HCT116 (cell line): Measurements from ENCODE around the gene SYP. TPM values are rescaled to one million over a fixed set of nuclear protein-coding genes. Genes with fewer than 3 reads are reported as not detected.
"Not testable (repeated sequence)": the region's sequence is repeated elsewhere in the genome, so short reads cannot be mapped to it uniquely, and the experiment has no call there.

Experiments
- ATAC-seq: fragments of 200-7000 bp; cut with Tn5 transposase; 2 replicates; pipeline ENCODE4 v1.9.1; 2020; ENCODE audit warnings: mild to moderate bottlenecking, moderate library complexity
- BruUV-seq: library from RNA; stranded (reverse); fragments of 400-500 nt; replicated peaks from 2 replicates; lab custom pipeline; 2021; lab: Mats Ljungman, UMichigan
- CTCF ChIA-PET: fragments of 300-600 bp; sonication (Branson Sonifier 250); formaldehyde crosslinking; loops from one replicate; lab custom pipeline; 2021; ENCODE audit warnings: antibody characterized with exemption; lab: Charles Lee
- POLR2A ChIA-PET: fragments of 300-600, 350-600 bp; sonication (Branson Sonifier 250); formaldehyde crosslinking; loops from one replicate; lab custom pipeline; 2021; ENCODE audit warnings: antibody characterized with exemption; lab: Charles Lee
- RAD21 ChIA-PET, 2 experiments: fragments of 300-600 bp; sonication (Branson Sonifier 250); formaldehyde crosslinking; loops; one replicate each; lab custom pipeline; 2023; ENCODE audit warnings: low total read pairs in 2 of 2; ENCODE audit not compliant: uncharacterized antibody in 2 of 2, unreplicated experiment in 2 of 2, low non-redundant PET in 1 of 2; lab: Charles Lee
- DNase-seq: peaks from one replicate; pipeline ENCODE4 v3.0.0-alpha.2; 2010; ENCODE audit warnings: low read depth, low spot score
- H2AFZ ChIP-seq: fragments of 200-600 bp; shearing (Covaris generic), sonication (generic); 2 replicates; pipeline ENCODE4 v1.6.1; 2017; ENCODE audit warnings: low read depth, mixed run types, mixed read lengths, antibody characterized with exemption, low read length; ENCODE audit not compliant: poor library complexity, severe bottlenecking
- H3K27ac ChIP-seq: 2 replicates; pipeline ENCODE4 v1.5.1; 2012; ENCODE audit warnings: low read depth, low read length
- H3K27me3 ChIP-seq: fragments of 200-600 bp; sonication (generic); 2 replicates; pipeline ENCODE4 v1.6.1; 2016; ENCODE audit warnings: mixed run types, low read length, mixed read lengths; ENCODE audit not compliant: insufficient read depth
- H3K36me3 ChIP-seq, 2 experiments: fragments of 200-500 bp in 1 of 2; fragments of 200-600 bp in 1 of 2; sonication (Bioruptor generic) in 1 of 2; sonication (generic) in 1 of 2; 2 replicates each; pipeline versions ENCODE4 v1.5.1 to v1.6.1; 2014 to 2016; ENCODE audit warnings: low read length in 2 of 2, inconsistent platforms in 1 of 2, mixed read lengths in 1 of 2, mixed run types in 1 of 2; ENCODE audit not compliant: insufficient read depth in 2 of 2, control insufficient read depth in 1 of 2
- H3K4me1 ChIP-seq, 2 experiments: fragments of 200-600 bp in 1 of 2; sonication (generic) in 1 of 2; 2 replicates each; pipeline versions ENCODE4 v1.5.1 to v1.6.1; 2012 to 2017; ENCODE audit warnings: low read length in 2 of 2, inconsistent platforms in 1 of 2, mild to moderate bottlenecking in 1 of 2, mixed read lengths in 1 of 2, mixed run types in 1 of 2, moderate library complexity in 1 of 2; ENCODE audit not compliant: insufficient read depth in 2 of 2, control insufficient read depth in 1 of 2
- H3K4me2 ChIP-seq: fragments of 200-600 bp; sonication (generic); 2 replicates; pipeline ENCODE4 v1.6.1; 2017; ENCODE audit warnings: mixed run types, low read length, mixed read lengths
- H3K4me3 ChIP-seq, 2 experiments: fragments of 200-600 bp in 1 of 2; sonication (generic) in 1 of 2; replicated peaks in 1 of 2; 2 replicates each; pipeline ENCODE4 v1.5.1; 2011 to 2016; ENCODE audit warnings: low read length in 2 of 2, control low read depth in 1 of 2, low read depth in 1 of 2, mild to moderate bottlenecking in 1 of 2, mixed read lengths in 1 of 2, mixed run types in 1 of 2
- H3K79me2 ChIP-seq: fragments of 200-600 bp; sonication (generic); 2 replicates; pipeline ENCODE4 v1.6.1; 2017; ENCODE audit warnings: mild to moderate bottlenecking, mixed run types, low read length, moderate library complexity, mixed read lengths; ENCODE audit not compliant: insufficient read depth
- H3K9ac ChIP-seq: fragments of 200-600 bp; sonication (generic); 2 replicates; pipeline ENCODE4 v1.6.1; 2016; ENCODE audit warnings: low read length, mixed read lengths
- H3K9me2 ChIP-seq: fragments of 200-600 bp; sonication (generic), shearing (Covaris generic); 2 replicates; pipeline ENCODE4 v1.6.1; 2017; ENCODE audit warnings: mixed run types, mild to moderate bottlenecking, moderate library complexity; ENCODE audit not compliant: insufficient read depth
- H3K9me3 ChIP-seq, 2 experiments: fragments of 200-500 bp in 1 of 2; fragments of 200-600 bp in 1 of 2; sonication (Bioruptor generic) in 1 of 2; sonication (generic) in 1 of 2; 2 replicates each; pipeline ENCODE4 v1.6.1; 2014 to 2017; ENCODE audit warnings: low read length in 2 of 2, mixed read lengths in 2 of 2, inconsistent platforms in 1 of 2, low read depth in 1 of 2, mild to moderate bottlenecking in 1 of 2, mixed run types in 1 of 2, moderate library complexity in 1 of 2; ENCODE audit not compliant: control insufficient read depth in 1 of 2, insufficient read depth in 1 of 2
- H4K20me1 ChIP-seq: fragments of 200-600 bp; sonication (generic), shearing (Covaris generic); 2 replicates; pipeline ENCODE4 v1.6.1; 2017; ENCODE audit warnings: mixed run types, mild to moderate bottlenecking, moderate library complexity; ENCODE audit not compliant: insufficient read depth
- POLR2AphosphoS5 ChIP-seq: IDR thresholded peaks from 2 replicates; pipeline ENCODE4 v1.6.1; 2011; ENCODE audit warnings: mild to moderate bottlenecking, low read depth, low read length, moderate library complexity
- intact Hi-C: fragments of 100-400 bp; cut with micrococcal nuclease; formaldehyde crosslinking; loops from 2 replicates; pipeline ENCODE4 v1.10.0; 2022
- total RNA-seq: library from RNA; stranded (reverse); gene quantifications from one replicate; pipeline ENCODE4 v1.2.1, GENCODE V29; 2021; ENCODE audit not compliant: unreplicated experiment

Gene SYP
- total RNA-seq, 1 experiment from 2014 or later: 1.2 TPM

GRCh38 chrX:49148390-49149100 is 51.4 kb downstream of the SYP start:
- H3K9me2 ChIP-seq, ATAC-seq, H3K9ac ChIP-seq, H3K4me3 ChIP-seq, POLR2A ChIA-PET, H3K4me1 ChIP-seq, intact Hi-C loops, H3K36me3 ChIP-seq, H3K9me3 ChIP-seq, RAD21 ChIA-PET, CTCF ChIA-PET, BruUV-seq, H3K79me2 ChIP-seq, H4K20me1 ChIP-seq, H3K27ac ChIP-seq, DNase-seq, H2AFZ ChIP-seq, H3K27me3 ChIP-seq: not testable (repeated sequence)
- peak overlapping the region; percentile 9; the same call in 1 of the 2 replicates for H3K4me2 ChIP-seq

GRCh38 chrX:49147936-49148335 is 52.1 kb downstream of the SYP start:
- H3K9me2 ChIP-seq: no peaks in the 10 kb centered on the region
- RAD21 ChIA-PET: no interaction called here
- no peak overlapping the region for H3K9ac ChIP-seq
- BruUV-seq: no TSS peak
- no peak overlapping the region for H2AFZ ChIP-seq
- CTCF ChIA-PET: no interaction called here
- no peak overlapping the region for H3K4me2 ChIP-seq
- H3K4me3 ChIP-seq: no peak overlapping the region
- H3K9me3 ChIP-seq: no peaks in the 10 kb centered on the region
- no peaks in the 10 kb centered on the region for H3K79me2 ChIP-seq
- no peak for ATAC-seq
- no peaks in the 10 kb centered on the region for H3K27me3 ChIP-seq
- H3K4me1 ChIP-seq: peaks cover 0 to 4% of the 10 kb centered on the region in 2 experiments; a peak in 1 of 4 replicates
- no peak for TF ChIP-seq POLR2AphosphoS5
- POLR2A ChIA-PET: no interaction called here
- H3K27ac ChIP-seq: no peak overlapping the region
- no peaks in the 10 kb centered on the region for H4K20me1 ChIP-seq
- intact Hi-C loops: no loop called here
- no peak for DNase-seq
- H3K36me3 ChIP-seq: no peaks in the 10 kb centered on the region
